Karpas-422 (cell line): Measurements from ENCODE around the gene CCDC198. TPM values are rescaled to one million over a fixed set of nuclear protein-coding genes. Genes with fewer than 3 reads are reported as not detected.

Source experiments
- DNase-seq: peaks from one replicate; pipeline ENCODE4 v3.0.0-alpha.2; 2015
- H2AFZ ChIP-seq: fragments of 200-600 bp; sonication (generic); 2 replicates; pipeline ENCODE4 v1.6.1; 2014; ENCODE audit warnings: antibody characterized with exemption, low read length, mixed read lengths
- H3K27ac ChIP-seq: fragments of 200-600 bp; sonication (generic); 2 replicates; pipeline ENCODE4 v1.5.1; 2014; ENCODE audit warnings: mild to moderate bottlenecking, low read length, moderate library complexity
- H3K27me3 ChIP-seq: fragments of 200-600 bp; sonication (generic); 2 replicates; pipeline ENCODE4 v1.6.1; 2014; ENCODE audit warnings: low read length, mixed read lengths
- H3K36me3 ChIP-seq: fragments of 200-600 bp; sonication (generic); 2 replicates; pipeline ENCODE4 v1.6.1; 2014; ENCODE audit warnings: low read length, mixed read lengths; ENCODE audit not compliant: insufficient read depth
- H3K4me1 ChIP-seq: fragments of 200-600 bp; sonication (generic); 2 replicates; pipeline ENCODE4 v1.6.1; 2014; ENCODE audit warnings: mild to moderate bottlenecking, low read length, mixed read lengths
- H3K4me2 ChIP-seq: fragments of 200-600 bp; sonication (generic); 2 replicates; pipeline ENCODE4 v1.6.1; 2014; ENCODE audit warnings: low read length, low read depth, mild to moderate bottlenecking; ENCODE audit not compliant: poor library complexity, severe bottlenecking
- H3K4me3 ChIP-seq: fragments of 200-600 bp; sonication (generic); 2 replicates; pipeline ENCODE4 v1.5.1; 2014; ENCODE audit warnings: mild to moderate bottlenecking, antibody characterized with exemption, low read length, mixed read lengths
- H3K79me2 ChIP-seq: fragments of 200-600 bp; sonication (generic); 2 replicates; pipeline ENCODE4 v1.6.1; 2014; ENCODE audit warnings: mild to moderate bottlenecking, low read length, mixed read lengths
- H3K9ac ChIP-seq: fragments of 200-600 bp; sonication (generic); 2 replicates; pipeline ENCODE4 v1.6.0; 2014; ENCODE audit warnings: low read length
- H3K9me2 ChIP-seq: fragments of 200-600 bp; sonication (generic), shearing (Covaris generic); replicated peaks from 2 replicates; pipeline ENCODE4 v1.6.0; 2014; ENCODE audit warnings: mild to moderate bottlenecking, low read length, moderate library complexity; ENCODE audit not compliant: insufficient read depth
- H3K9me3 ChIP-seq: fragments of 300-700, 200-600 bp; sonication (generic); 2 replicates; pipeline ENCODE4 v1.6.1; 2014; ENCODE audit warnings: low read length, mixed read lengths
- H4K20me1 ChIP-seq: fragments of 200-600 bp; sonication (generic); 2 replicates; pipeline ENCODE4 v1.6.1; 2014; ENCODE audit warnings: mild to moderate bottlenecking, antibody characterized with exemption, low read length, low read depth; ENCODE audit not compliant: insufficient read depth
- total RNA-seq: library from RNA; depleted of rRNA; stranded (reverse); fragments of >200 nt; shearing (Covaris generic); gene quantifications from 2 replicates; pipeline ENCODE4 v1.2.3, GENCODE V29; 2014; ENCODE audit warnings: low replicate concordance

The CCDC198 gene
- total RNA-seq, 1 experiment from 2014 or later = not detected

GRCh38 chr14:57485635-57486034 is 8.0 kb downstream of the CCDC198 start:
- Histone ChIP-seq H3K27ac (no peak overlapping the region), H3K9ac (no peak overlapping the region), H3K4me1 (peaks cover 30% of the 10 kb centered on the region), H3K9me2 (no peaks in the 10 kb centered on the region), H3K4me3 (no peak overlapping the region), H3K9me3 (no peaks in the 10 kb centered on the region), H4K20me1 (peaks cover 8% of the 10 kb centered on the region; the same call in 1 of the 2 replicates), H3K27me3 (no peaks in the 10 kb centered on the region), H3K79me2 (no peaks in the 10 kb centered on the region), H2AFZ (no peak overlapping the region), H3K36me3 (no peaks in the 10 kb centered on the region), H3K4me2 (peak overlapping the region; percentile 42)
- DNase-seq = peak; percentile 85

- H4K20me1 ChIP-seq = peaks cover 24% of the 10 kb centered on the region; the same call in 1 of the 2 replicates
- no peaks in the 10 kb centered on the region for H3K27me3 ChIP-seq
- H2AFZ ChIP-seq = no peak overlapping the region
Measured at GRCh38 chr14:57482120-57482519, 11.5 kb downstream of the CCDC198 start.

GRCh38 chr14:57480051-57480450 is 13.6 kb downstream of the CCDC198 start:
- peaks cover 35% of the 10 kb centered on the region for H3K4me1 ChIP-seq
- peak overlapping the region; percentile 47 for H3K4me2 ChIP-seq
- no peaks in the 10 kb centered on the region for H3K79me2 ChIP-seq
- no peaks in the 10 kb centered on the region for H3K9me3 ChIP-seq
- no peaks in the 10 kb centered on the region for H3K27me3 ChIP-seq
- no peak overlapping the region for H3K4me3 ChIP-seq
- peaks cover 24% of the 10 kb centered on the region; the same call in 1 of the 2 replicates for H4K20me1 ChIP-seq
- DNase-seq = peak; percentile 91
- no peak overlapping the region for H3K27ac ChIP-seq
- H3K36me3 ChIP-seq = no peaks in the 10 kb centered on the region
- no peaks in the 10 kb centered on the region for H3K9me2 ChIP-seq
- H2AFZ ChIP-seq = no peak overlapping the region
- H3K9ac ChIP-seq = no peak overlapping the region

More at GRCh38 chr14:57482120-57482519, 11.5 kb downstream of the CCDC198 start:
- no peak for DNase-seq
- H3K79me2 ChIP-seq = no peaks in the 10 kb centered on the region
- H3K4me1 ChIP-seq = peaks cover 48% of the 10 kb centered on the region
- no peaks in the 10 kb centered on the region for H3K36me3 ChIP-seq
- H3K9me3 ChIP-seq = no peaks in the 10 kb centered on the region
- no peak overlapping the region for H3K4me2 ChIP-seq
- no peak overlapping the region for H3K4me3 ChIP-seq
- no peaks in the 10 kb centered on the region for H3K9me2 ChIP-seq
- H3K27ac ChIP-seq = no peak overlapping the region
- no peak overlapping the region for H3K9ac ChIP-seq

- H3K9ac ChIP-seq = no peak overlapping the region
- H3K27ac ChIP-seq = no peak overlapping the region
- H2AFZ ChIP-seq = no peak overlapping the region
- H3K4me2 ChIP-seq = peak overlapping the region; percentile 47
- no peak for DNase-seq
- no peaks in the 10 kb centered on the region for H3K9me3 ChIP-seq
- peaks cover 32% of the 10 kb centered on the region for H3K4me1 ChIP-seq
- H3K27me3 ChIP-seq = no peaks in the 10 kb centered on the region
- no peaks in the 10 kb centered on the region for H3K79me2 ChIP-seq
- H3K9me2 ChIP-seq = no peaks in the 10 kb centered on the region
- no peaks in the 10 kb centered on the region for H3K36me3 ChIP-seq
- peaks cover 24% of the 10 kb centered on the region; the same call in 1 of the 2 replicates for H4K20me1 ChIP-seq
- H3K4me3 ChIP-seq = no peak overlapping the region
Measured at GRCh38 chr14:57479197-57479596, 14.5 kb downstream of the CCDC198 start.

- peaks cover 32% of the 10 kb centered on the region for H3K4me1 ChIP-seq
- no peaks in the 10 kb centered on the region for H3K27me3 ChIP-seq
- no peak overlapping the region for H3K9ac ChIP-seq
- H3K36me3 ChIP-seq = no peaks in the 10 kb centered on the region
- H3K9me3 ChIP-seq = no peaks in the 10 kb centered on the region
- peaks cover 24% of the 10 kb centered on the region; the same call in 1 of the 2 replicates for H4K20me1 ChIP-seq
- no peak overlapping the region for H3K4me3 ChIP-seq
- H3K79me2 ChIP-seq = no peaks in the 10 kb centered on the region
- DNase-seq = no peak
- H3K9me2 ChIP-seq = no peaks in the 10 kb centered on the region
- H2AFZ ChIP-seq = no peak overlapping the region
- no peak overlapping the region for H3K27ac ChIP-seq
- no peak overlapping the region for H3K4me2 ChIP-seq
Measured at GRCh38 chr14:57478050-57478449, 15.6 kb downstream of the CCDC198 start.

- no peak overlapping the region for H2AFZ ChIP-seq
- no peaks in the 10 kb centered on the region for H3K9me3 ChIP-seq
- H3K27ac ChIP-seq = no peak overlapping the region
- H4K20me1 ChIP-seq = no peaks in the 10 kb centered on the region
- H3K4me3 ChIP-seq = no peak overlapping the region
- H3K79me2 ChIP-seq = no peaks in the 10 kb centered on the region
- no peak for DNase-seq
- peaks cover 3% of the 10 kb centered on the region; the same call in 1 of the 2 replicates for H3K27me3 ChIP-seq
- H3K4me1 ChIP-seq = no peaks in the 10 kb centered on the region
- H3K9ac ChIP-seq = no peak overlapping the region
- no peaks in the 10 kb centered on the region for H3K36me3 ChIP-seq
- H3K9me2 ChIP-seq = no peaks in the 10 kb centered on the region
- no peak overlapping the region for H3K4me2 ChIP-seq
Measured at GRCh38 chr14:57470909-57471308, 22.7 kb downstream of the CCDC198 start.

GRCh38 chr14:57464008-57464730 is 29.5 kb downstream of the CCDC198 start:
- Histone ChIP-seq H3K9me2 (no peaks in the 10 kb centered on the region), H3K27me3 (no peaks in the 10 kb centered on the region), H3K79me2 (no peaks in the 10 kb centered on the region), H3K4me1 (peaks cover 10% of the 10 kb centered on the region), H3K9me3 (no peaks in the 10 kb centered on the region), H3K4me3 (no peak overlapping the region), H4K20me1 (no peaks in the 10 kb centered on the region), H3K9ac (no peak overlapping the region), H2AFZ (no peak overlapping the region), H3K4me2 (peak overlapping the region; percentile 4), H3K27ac (no peak overlapping the region), H3K36me3 (no peaks in the 10 kb centered on the region)
- DNase-seq = no peak

- H3K79me2 ChIP-seq = no peaks in the 10 kb centered on the region
- H3K4me3 ChIP-seq = no peak overlapping the region
- H3K9me2 ChIP-seq = no peaks in the 10 kb centered on the region
- no peaks in the 10 kb centered on the region for H4K20me1 ChIP-seq
- H3K4me1 ChIP-seq = peaks cover 10% of the 10 kb centered on the region
- no peak overlapping the region for H3K9ac ChIP-seq
- H3K27me3 ChIP-seq = no peaks in the 10 kb centered on the region
- no peak for DNase-seq
- no peak overlapping the region for H2AFZ ChIP-seq
- H3K4me2 ChIP-seq = no peak overlapping the region
- no peak overlapping the region for H3K27ac ChIP-seq
- no peaks in the 10 kb centered on the region for H3K9me3 ChIP-seq
- H3K36me3 ChIP-seq = no peaks in the 10 kb centered on the region
Measured at GRCh38 chr14:57462551-57462950, 31.1 kb downstream of the CCDC198 start.
